HG03460 (cell line): Measurements from ENCODE around the gene STPG3.
"Not testable (repeated sequence)": the region's sequence is repeated elsewhere in the genome, so short reads cannot be mapped to it uniquely, and the experiment has no call there.

Experiments
- ATAC-seq: cut with Tn5 transposase; IDR thresholded peaks from one replicate; pipeline ENCODE4 v1.9.1; 2021; ENCODE audit not compliant: unreplicated experiment

Gene STPG3

DNA sequence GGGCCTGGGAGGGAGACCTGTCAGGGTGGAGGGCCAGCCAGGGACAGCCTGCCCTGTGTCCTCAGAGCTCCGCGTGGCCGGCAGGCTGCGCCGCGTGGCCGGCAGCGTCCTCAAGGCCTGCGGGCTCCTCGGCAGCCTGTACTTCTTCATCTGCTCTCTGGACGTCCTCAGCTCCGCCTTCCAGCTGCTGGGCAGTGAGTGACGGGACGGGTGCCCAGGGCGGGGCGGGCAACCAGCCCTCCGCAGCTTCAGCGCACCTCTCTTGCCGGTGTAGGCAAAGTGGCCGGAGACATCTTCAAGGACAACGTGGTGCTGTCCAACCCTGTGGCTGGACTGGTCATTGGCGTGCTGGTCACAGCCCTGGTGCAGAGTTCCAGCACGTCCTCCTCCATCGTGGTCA, 18.6 kb upstream of the STPG3 start:
- no peak for ATAC-seq

GRCh38 chr9:137233143-137233980, 17.7 kb upstream of the STPG3 start:
- ATAC-seq, result no peak

DNA sequence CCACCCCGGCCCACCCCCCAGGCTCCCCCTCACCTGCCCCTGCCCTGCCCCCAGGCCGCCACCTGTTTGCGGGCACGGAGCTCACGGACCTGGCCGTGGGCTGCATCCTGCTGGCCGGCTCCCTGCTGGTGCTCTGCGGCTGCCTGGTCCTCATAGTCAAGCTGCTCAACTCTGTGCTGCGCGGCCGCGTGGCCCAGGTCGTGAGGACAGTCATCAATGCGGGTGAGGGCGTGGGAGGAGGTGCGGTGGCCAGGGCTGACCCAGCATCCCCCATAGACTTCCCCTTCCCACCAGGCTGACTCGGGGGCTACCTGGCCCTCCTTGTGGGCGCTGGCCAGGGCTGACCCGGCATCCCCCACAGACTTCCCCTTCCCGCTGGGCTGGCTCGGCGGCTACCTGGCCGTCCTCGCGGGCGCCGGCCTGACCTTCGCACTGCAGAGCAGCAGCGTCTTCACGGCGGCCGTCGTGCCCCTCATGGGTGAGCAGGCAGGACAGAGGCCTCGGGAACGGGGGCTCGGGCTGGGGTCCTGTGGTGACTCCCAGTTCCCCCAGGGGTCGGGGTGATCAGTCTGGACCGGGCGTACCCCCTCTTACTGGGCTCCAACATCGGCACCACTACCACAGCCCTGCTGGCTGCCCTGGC, 16.9 kb upstream of the STPG3 start:
- ATAC-seq, result no peak

- no peak for ATAC-seq
Measured at GRCh38 chr9:137234758-137235423, 16.2 kb upstream of the STPG3 start.

- no peak for ATAC-seq
Measured at GRCh38 chr9:137235424-137236237, 15.5 kb upstream of the STPG3 start.

GRCh38 chr9:137236238-137236935, 14.7 kb upstream of the STPG3 start:
- no peak for ATAC-seq

DNA sequence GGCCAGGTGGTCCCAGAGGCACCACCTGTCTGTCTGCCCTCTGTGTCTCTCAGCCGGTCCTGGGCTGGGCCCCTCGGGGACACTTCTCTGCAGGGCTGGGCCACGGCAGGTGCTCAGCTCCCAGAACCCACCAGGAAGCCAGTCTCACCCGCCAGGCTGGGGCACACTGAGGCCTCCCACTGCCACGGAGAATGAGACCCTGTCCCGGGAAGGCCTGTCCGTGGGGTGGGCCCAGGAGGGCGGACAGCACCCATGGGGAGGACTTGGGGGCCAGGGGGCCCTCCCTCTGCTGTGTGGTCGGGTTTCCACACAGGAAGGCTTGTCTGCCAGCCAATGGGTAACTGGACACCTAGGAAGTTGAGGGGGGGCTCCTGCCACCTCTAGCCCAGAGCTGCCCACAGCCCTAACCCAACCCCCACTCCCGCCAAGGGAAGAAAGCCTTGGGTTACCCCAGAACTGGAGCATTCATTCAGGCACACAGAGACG, 14.1 kb upstream of the STPG3 start:
- no peak for ATAC-seq

DNA sequence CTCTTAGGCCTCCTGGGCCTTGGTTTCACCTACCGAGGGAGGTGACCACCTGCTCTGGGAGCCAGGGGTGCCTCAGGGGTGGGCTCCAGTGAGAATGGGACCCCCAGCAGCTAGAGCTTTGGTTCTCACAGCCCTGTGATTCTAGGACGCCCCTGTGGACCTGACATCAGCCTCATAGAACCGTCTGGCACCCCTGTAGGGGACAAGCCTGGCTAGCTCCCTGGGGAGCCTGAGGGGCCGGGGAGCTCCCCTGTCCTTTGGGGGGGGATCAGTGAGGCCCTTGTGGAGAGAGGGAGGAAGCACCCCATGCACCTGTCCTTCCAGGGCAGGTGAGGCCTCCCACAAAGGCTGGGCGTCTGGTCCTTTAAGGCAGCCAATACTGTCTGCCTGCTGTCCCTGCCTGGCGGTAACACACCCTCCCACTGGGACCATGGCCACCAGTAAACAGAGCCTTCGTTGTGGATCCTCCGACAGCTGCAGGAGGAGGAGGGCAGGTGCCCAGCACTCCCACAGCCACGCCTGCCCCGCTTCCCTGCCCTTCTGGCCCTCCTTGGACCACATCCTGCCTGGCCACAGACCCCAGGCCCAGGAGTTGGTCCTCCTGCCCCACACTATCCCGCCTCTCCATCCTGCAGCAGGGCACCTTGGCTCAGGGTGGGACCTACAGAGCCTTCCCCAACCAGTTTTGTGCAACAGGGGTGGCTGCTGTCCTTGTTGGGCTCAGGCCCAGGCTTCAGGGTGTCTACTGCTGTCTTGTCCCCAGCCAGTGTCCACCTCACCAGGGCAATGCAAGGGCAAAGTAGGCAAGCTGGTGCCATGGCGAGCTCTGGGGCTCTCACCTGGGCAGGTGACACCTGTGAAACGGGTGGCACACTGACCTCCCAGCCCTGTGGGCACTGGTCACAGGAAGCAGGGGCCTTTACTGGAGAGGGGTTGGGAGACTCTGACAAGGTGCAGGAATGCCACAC, 13.0 kb upstream of the STPG3 start:
- ATAC-seq, result no peak

- ATAC-seq, result not testable (repeated sequence)
Measured at GRCh38 chr9:137239541-137240200, 11.4 kb upstream of the STPG3 start.

DNA sequence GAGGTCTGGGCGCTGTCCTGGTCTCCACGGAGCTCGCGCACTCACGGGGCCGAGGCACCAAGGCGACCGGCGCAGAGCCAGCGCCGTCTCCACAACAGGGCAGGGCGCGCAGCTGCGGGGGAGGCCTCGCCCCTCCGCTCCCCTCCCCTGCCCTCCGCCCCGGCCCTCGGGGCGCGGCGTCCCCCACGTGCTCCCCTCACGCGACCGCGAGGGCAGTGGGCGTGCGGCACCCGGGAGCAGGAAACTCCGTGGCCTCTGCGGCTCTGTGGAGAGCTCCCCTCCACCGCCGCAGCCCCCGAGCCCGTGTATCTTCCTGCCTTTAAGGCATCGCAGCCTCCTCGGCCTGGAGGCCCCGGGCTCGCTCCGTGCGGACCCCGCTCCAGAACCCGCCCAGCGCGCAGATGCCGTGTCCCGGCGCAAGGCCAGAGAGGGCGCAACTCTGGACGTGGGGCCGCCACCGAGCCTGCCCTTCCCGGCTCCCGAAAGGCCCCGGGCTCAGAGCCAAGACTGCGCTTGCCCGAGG, 10.7 kb upstream of the STPG3 start:
- peak; percentile 23 for ATAC-seq

GRCh38 chr9:137240841-137241489, 10.1 kb upstream of the STPG3 start, which contains the start of gene TUBB4B:
Gene TUBB4B (plus strand): TSS chr9:137241287. CDS start chr9:137241361, 74 bp downstream.
- peak; percentile 67 for ATAC-seq

DNA sequence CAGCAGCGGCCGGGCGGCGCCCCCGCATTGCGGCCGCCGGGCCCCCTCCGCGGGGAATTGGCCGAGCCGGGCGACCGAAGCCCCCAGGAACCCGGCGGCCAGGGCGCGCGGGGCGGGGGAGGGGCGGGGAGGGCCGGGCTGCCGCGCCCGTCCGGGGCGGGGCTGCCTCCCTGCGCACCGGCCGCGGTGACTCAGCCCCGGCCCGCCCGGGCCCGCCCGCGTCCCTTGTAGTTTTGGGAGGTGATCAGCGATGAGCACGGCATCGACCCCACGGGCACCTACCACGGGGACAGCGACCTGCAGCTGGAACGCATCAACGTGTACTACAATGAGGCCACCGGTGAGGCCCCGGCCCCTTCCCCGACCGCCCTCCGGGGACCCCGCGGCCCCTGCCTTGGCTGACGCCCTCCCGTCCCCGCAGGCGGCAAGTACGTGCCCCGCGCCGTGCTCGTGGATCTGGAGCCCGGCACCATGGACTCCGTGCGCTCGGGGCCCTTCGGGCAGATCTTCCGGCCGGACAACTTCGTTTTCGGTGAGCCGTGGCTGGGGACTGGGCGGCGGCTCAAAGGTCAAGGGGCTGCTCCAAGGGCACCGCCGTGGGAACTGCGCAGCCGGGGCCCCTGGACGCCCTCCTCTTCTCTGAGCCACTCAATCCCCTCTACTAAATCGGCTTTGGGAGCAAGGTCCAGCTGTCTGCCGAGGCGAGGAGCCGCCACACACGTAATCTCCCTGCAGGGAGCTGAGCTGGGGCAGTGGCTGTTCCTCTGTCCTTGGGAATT, 9.4 kb upstream of the STPG3 start:
- ATAC-seq, result peak; percentile 2

DNA sequence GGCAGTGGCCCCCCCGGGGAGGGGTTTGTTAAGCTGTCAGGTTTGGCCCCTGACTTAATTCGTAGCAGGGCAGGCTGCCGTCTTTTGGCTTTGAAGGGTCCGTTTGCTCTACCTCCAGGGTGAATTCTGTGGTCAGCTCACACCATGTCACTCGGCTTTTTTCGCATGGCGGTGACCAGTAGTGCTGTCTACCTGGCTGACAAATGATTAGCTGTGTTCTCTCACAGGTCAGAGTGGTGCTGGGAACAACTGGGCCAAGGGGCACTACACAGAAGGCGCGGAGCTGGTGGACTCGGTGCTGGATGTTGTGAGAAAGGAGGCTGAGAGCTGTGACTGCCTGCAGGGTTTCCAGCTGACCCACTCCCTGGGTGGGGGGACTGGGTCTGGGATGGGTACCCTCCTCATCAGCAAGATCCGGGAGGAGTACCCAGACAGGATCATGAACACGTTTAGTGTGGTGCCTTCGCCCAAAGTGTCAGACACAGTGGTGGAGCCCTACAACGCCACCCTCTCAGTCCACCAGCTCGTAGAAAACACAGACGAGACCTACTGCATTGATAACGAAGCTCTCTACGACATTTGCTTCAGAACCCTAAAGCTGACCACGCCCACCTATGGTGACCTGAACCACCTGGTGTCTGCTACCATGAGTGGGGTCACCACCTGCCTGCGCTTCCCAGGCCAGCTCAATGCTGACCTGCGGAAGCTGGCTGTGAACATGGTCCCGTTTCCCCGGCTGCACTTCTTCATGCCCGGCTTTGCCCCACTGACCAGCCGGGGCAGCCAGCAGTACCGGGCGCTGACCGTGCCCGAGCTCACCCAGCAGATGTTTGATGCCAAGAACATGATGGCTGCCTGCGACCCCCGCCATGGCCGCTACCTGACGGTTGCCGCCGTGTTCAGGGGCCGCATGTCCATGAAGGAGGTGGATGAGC, 8.6 kb upstream of the STPG3 start:
- ATAC-seq, result no peak

DNA sequence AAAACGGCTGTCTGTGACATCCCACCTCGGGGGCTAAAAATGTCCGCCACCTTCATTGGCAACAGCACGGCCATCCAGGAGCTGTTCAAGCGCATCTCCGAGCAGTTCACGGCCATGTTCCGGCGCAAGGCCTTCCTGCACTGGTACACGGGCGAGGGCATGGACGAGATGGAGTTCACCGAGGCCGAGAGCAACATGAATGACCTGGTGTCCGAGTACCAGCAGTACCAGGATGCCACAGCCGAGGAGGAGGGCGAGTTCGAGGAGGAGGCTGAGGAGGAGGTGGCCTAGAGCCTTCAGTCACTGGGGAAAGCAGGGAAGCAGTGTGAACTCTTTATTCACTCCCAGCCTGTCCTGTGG, 7.8 kb upstream of the STPG3 start:
- not testable (repeated sequence) for ATAC-seq

DNA sequence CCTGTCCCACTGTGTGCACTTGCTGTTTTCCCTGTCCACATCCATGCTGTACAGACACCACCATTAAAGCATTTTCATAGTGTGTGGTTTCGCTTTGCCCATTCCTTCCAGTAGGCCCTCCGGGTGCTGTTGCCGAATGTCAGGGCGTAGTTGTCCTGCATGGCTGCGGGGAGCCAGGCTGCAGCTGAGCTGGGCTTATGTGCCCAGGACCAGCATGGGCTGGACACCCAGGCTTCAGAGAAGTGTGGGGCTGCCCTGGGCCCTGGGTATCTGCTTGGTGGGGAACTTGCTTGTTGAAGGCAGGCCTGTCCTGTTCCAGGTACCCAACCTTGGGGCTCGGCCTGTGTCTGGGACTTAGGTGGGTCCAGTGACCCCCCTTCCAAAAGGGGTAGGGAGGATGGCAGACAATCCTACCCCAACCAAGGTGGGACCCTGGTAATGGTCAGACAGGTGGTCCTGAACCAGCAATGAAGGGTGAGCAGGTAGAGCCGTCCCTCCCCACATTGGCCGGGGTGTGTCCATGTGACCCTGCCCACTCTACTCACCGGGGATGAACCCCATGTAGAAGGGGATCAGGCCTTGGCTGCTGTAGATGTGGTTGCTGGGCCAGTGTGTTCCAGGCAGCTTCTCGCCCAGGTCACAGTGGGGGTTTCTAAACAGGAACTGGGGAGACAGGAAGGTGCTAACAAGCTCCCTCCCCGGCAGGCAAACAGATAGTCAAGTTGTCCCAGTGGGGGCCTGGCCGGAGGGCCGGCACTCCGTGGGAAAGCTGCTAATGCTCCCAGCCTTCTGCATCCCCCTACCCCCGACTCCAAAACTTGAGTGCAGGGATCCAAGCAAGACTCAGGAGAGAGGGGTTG, 7.2 kb upstream of the STPG3 start:
- ATAC-seq, result no peak
